Activated CD8-positive, alpha-beta memory T cell treated with anti-CD3 and anti-CD28 coated beads, Interleukin-2, amount 50 U/mL, for 24 hours (primary cell): Measurements from ENCODE around the gene INTS14.
"Not testable (repeated sequence)": the region's sequence is repeated elsewhere in the genome, so short reads cannot be mapped to it uniquely, and the experiment has no call there.

Experiments
- DNase-seq: peaks from one replicate; pipeline ENCODE4 v3.0.0-alpha.2; 2020; ENCODE audit errors: extremely low read depth

Gene INTS14

DNA sequence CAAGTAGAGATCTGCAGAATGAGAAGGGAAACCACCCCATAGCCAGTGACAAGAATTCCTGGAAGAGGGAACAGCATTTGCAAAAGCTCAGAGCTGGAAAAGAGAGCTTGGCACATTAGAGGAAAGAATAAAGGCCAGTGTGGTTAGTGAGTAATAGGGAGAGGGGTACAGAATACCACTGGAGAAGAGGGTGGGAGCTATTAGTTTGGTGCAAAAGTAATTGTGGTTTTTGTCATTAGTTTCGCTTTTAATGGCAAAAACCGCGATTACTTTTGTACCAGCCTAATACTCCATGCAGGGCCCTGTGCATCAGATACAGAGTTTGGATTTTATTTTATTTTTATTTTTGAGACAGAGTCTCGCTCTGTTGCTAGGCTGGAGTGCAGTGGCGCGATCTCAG is 20.6 kb upstream of the INTS14 start:
- DNase-seq: no peak

DNA sequence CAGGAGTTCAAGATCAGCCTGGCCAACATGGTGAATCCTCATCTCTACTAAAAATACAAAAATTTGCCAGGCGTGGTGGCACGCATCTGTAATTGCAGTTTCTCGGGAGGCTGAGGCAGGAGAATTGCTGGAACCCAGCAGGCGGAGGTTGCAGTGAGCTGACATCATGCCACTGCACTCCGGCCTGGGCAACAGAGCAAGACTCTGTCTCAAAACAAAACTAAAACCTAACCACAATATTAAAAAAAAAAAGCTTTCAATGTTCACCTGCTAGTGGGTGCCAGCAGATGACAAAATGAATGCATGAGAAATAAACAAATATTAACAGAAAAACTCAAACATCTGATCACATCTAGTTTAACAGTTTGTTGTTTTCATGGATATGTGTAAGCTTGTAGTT is 19.8 kb upstream of the INTS14 start:
- DNase-seq: no peak

DNA sequence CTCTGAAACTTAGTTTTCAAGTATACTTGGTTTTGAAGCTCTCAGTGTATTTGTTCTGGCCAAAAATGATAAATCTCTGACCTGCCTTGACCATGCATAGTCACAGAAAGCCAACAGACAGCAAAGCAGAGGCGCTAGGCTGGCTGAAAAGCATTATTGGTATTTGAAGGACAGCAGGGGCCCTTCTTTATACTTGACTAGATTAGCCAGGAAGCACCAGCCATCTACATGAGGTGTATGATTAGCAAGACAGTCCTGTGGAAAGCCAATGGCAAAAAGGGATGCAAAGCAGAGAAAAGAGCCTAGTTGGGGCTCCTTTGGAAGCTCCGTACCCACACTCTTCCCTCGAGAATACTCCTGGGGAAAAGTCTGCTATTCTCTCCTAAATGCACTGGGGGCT is 18.6 kb upstream of the INTS14 start:
- no peak for DNase-seq

DNA sequence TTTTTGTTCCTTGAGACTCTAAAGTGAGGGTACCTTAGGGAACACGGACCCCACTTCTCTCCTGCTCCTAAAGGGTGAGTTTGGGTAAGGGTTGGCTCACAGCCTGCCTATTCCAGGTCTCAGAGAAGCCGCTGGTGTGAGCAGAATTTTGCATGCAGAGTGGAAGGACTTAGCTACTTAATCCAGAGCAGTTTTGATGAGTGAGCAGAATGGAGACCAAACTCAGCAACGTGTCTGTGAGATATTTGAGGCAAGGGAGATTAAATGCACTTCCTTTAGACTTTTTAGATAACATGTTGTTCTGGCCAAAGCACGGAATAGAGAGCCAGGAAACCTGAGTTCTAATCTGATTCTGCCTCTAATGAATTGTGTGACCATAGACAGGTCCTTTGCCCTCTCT is 15.9 kb upstream of the INTS14 start:
- no peak for DNase-seq

DNA sequence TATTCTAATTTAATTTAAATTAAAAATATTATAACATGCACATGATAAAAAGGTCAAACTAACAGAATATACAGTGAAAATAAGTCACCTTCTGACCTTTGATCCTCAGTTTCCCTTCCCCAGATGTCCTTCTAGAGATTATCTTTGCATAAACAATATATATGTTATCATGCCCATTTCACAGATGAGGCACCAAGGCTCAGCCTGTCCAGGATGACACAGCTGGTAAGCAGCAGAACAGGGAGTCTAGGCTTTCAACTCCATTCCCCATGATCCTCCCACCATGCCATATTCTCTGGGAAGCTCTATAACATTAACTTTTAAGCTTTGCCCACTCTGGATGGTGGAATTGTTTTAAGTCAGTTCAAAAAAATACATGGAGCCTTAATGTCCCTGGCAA is 12.2 kb upstream of the INTS14 start:
- no peak for DNase-seq

DNA sequence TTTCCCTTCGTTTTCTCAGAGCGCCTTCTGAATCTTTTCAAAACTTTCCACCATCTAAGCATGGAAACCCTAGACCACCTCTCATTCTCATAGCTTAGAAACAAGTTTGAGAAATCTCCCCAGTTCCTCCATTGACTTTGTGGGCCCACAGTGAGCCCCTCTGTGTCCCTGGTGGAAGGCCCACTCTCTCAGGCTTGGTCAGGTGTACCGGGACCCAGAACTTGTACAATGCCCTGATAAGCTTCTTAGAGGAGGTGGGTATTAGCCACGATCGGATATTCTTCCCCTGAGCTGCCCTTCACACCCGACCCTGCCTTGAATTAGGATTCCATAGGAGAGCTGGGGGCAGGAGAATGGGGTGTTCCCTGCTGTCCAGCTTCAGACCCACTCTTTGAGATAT is 10.7 kb upstream of the INTS14 start, which contains the start of gene SLC24A1:
Gene SLC24A1 (plus strand): TSS at position 301 of the 400 bp plus-strand sequence. CDS start 2,143 bp downstream, outside the sequence.
- DNase-seq: no peak

DNA sequence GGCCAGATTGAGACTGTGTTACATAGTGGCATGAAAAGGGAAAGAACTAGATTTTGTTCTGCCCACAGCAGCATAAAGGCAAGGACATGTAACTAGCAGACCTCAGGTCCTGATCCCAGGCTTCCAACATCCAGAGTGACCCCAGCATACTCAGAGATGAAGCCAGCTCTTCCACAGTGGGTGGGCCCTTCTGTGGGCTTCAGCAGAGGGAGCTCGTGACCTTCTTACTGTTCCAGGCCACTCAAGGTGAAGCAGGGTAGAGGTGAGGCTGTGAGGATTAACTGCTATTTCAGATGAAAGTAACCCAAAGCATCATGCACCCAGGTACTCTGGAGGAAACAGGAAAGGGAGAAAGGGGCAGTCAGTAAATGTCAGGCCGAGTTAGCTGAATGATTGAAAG is 9.9 kb upstream of the INTS14 start:
- no peak for DNase-seq

DNA sequence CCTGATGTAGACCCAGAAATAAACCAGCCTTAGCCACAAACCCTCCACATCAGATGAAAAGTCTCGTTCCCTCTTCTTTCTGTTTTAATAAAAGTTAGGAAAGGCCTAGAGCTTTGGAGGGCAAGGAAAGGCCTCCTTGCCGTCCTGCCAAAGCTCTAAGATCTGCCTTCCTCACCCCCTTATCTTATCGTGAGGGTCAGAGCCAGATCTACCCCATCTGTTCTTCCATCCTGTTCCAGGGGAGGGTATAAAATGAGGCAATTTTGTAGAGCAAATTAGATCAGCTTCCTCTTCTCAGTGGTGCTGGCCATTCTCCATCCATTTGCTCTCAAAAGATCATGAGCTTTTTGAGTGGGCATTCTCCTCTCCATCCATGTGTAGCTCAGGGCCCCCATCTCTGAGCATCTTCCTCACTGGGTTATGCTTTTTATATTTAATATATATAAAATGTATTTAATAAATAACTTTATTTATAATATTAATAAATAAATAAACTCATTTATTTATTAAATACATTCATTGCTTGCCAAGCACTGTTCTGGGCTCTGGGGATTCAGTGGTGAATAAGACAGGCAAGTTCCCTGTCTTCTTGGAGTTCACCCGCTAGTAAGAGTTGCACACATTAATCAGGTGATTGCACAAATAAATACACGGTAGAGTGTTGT is 8.8 kb upstream of the INTS14 start:
- DNase-seq: no peak

DNA sequence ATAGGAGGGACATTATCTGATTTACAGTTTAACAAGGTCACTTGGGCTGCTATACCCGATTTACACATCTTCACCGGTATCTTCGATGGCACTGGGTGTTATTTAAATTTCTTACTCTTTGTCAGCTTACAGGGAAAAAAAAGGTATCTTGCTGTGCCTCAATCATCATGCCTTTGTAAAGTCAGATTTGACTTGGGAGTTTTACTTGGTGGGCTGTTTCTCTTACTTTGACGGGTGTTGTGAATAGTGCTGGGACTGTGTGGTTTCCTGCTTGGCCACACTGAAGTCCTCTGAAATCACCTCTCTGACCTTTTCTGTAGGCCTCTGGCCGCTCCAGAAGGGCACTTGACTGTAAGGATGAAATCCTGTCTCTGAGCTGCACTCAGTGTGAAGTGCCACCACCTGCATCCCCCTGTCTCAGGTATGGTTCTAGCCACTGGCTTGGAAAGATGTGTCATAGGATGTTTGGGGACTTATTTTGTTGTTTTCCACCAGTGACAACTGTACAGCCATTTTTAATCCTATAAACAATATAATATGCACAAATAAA is 7.7 kb upstream of the INTS14 start:
- no peak for DNase-seq

DNA sequence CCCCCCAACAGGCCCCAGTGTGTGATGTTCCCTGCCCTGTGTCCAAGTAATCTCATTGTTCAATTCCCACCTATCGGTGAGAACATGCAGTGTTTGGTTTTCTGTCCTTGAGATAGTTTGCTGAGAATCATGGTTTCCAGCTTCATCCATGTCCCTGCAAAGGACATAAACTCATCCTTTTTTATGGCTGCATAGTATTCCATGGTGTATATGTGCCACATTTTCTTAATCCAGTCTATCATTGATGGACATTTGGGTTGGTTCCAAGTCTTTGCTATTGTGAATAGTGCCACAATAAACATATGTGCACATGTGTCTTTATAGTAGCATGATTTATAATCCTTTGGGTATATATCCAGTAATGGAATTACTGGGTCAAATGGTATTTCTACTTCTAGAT is 5.0 kb upstream of the INTS14 start:
- DNase-seq: not testable (repeated sequence)

DNA sequence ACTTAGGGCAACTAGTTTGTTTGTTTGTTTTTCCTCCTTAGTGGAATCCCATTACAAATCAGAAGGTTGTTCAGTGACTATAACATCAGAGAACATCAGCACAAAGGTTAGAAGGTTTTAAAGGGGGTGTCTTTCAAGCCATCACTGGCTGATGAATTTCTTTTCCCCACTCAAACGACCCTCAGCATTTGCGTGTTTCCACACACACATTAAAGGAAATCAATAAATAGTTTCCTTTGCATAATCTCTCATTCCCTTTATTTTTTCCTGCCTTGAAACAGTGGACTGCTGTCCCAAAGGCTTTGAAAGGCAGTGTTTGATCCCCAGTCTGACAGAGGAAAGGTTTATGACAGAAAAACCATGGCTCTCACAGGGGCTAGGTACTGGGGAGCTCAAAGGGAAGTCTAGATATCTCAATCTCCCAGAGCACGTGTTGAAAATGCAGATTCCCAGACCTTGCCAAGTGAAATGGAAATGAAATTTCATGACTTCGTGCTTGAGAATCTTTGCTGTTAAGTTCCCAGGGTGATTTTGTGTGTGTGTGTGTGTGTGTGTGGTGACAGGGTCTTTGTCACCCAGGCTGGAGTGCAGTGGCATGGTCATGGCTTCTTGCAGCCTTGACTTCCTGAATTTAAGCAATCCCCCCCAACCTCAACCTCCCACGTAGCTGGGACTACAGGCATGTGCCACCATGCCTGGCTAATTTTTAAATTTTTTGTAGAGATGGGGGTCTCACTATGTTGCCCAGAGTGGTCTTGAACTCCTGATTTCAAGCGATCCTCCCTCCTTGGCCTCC is 2.2 kb upstream of the INTS14 start:
- no peak for DNase-seq

DNA sequence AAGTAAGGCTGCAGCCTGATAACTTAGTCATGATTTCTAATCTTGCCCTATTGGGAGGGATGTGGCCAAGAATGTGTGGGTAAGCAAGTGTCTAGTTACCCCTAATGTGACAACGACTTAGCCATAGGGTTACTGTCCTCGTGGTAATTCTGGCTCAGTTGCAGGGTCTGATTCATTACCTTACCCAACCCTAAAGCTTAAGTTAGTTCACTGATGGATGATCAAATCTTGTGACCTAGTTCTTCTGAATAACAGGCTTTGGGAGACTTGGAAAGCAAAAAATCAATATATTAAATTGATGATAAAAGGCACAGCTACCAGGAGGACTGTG is 1.6 kb upstream of the INTS14 start:
- no peak for DNase-seq

DNA sequence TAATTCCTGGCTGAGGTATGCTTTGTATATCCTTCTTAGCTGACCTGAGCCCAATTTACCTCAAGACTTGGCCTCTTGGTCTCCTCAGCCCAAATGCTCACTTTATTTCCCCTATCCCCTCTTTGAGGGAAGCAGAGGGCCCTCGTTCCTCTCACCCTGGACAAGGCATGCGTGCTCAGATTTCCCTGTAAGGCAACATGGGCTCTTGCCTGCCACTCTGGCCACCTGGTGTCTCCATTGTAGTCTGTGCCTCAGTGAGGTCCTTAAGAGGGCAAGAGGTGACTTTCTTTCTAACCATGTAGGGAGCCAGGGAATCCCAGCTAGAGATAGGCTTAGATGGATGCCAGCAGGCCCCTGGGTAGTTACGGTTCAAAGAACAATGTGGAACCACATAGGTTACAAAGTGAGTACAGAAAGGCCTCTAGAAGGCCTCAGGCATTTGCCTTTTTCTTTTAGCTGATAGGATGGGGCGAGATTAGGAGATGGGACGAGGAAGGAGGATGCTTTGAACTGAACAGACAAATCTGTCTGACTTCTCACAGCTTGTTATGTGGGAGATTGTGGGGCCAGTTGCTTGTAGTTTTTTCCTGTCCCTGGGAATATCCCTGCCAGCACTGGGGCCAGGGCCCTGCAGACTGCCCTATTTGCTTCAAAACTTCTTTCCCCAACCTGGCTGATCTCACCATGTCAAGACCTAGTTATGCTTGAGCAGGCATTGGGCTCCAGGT is 1.1 kb upstream of the INTS14 start:
- DNase-seq: no peak

DNA sequence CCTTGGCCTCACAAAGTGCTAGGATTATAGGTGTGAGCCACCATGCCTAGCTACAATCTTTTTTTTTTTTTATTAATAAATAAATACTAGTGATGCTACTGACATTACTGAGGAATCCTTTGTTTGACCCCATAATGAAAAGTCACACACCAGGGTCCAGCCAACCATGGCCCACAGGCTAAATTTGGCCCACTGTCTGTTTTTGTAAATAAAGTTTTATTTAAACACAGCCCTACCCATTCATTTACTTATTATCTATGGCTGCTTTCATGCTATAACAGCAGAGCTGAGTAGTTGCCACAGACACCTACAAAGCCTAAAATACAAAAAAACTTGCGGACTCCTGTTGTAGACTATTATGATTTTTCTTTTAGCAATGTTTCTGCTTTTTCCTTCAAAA is 7.4 kb downstream of the INTS14 start:
- DNase-seq: no peak

DNA sequence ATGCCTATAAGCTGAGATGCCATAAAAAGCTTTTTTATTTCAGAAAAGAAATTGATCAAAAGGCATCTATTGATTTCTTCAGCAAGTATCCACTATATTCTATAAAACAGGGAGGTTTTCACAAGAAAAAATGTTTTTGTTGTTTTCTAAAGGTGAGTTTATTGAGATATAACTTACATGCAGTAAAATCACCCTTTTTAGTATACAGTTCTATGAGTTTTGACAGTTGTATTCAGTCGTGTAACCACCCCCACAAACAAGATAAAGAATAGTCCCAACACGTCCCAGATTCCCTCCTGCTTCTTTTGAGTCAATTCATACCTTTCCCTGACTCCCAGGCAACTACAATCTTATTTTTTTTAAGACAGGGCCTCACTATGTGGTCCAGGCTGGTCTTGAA is 7.8 kb downstream of the INTS14 start:
- no peak for DNase-seq

DNA sequence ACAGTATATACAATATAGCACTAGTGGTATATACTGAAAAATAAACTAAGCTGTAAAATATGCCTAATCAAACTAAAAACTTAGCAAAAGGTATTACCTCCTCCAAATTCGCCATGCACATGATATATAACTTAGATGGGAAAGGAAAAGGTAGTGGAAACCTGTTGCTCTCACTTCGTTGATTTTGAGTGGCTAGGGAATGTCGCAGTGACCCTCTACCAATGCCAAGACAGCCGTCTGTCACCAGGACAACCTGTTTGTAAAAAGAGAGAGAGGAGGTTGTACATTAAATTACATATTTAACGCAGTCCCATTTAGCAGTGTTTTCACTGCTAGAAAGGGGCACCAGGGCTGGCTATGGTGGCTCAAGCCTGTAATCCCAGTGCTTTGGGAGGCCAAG is 11.3 kb downstream of the INTS14 start:
- DNase-seq: no peak

DNA sequence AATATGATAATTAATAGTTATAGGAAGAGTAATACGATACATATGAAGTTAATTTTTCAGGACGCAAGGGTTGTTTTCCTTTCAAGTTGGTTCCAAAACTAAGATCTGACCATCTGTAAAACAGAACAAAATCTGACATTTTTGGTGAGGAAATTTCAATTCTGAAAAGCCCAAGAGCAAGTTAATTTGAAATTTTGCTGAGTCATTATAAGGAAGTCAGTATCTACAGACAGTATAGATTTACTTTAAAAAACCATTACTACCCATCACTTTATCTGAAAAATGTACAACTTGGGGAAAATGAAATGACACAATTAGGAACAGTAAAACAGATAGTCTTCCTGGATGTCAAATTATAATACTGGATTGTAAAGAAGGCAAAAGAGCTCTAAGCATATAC is 12.5 kb downstream of the INTS14 start:
- DNase-seq: no peak

DNA sequence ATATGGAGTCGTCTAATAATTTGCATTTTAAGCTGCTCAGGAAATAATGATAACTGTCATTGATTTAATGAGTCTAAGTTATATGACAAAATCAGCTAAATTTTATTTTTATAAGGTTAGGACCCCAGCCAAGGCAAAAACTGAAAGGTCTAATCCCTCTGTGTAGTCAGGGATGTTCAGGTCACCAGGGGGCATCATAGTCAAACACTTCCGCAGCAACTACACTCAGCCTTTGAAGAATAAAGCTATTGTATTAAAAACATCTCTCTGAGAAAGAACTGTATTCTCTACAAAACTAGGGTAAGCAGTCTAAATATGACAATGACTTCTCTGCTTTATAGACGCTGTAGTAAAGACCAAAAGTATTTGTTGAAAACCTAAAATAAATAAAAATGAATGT is 15.0 kb downstream of the INTS14 start:
- DNase-seq: no peak

DNA sequence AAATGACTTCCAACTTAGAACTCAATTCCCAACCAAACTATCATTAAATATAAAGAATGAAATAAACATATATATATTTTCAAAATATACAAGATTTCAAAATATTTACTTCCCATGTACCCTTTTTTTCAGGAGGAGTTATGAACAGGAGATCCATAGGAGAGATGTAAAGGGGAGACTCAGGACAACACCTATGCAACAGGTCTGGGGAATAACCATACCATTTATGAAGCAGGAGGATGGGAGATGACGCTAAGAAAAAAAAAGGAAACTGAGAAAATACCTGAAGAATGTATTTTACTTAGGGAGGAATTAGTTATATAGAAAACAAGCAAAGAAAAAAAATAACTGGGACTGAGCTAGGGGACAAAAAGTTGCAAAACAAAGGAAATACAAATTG is 23.8 kb downstream of the INTS14 start:
- DNase-seq: no peak

DNA sequence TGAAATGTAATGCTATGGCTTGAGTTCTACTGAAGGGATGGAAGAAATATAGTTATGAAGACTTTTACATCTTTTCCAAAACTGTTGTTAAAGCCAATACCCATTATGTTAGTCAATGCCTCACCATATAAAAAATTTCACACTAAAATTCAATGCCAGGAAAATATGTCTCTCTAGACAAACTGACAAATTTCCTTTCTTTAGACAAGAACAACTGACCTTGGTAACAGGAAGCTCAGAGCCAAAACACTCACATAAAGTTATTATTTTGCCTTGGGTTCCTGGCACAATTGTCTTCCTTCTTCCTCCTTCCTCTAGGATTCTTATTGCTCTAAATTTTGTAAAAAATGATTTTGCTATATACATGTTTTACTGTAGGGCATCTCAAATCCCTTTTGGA is 26.7 kb downstream of the INTS14 start:
- DNase-seq: no peak

DNA sequence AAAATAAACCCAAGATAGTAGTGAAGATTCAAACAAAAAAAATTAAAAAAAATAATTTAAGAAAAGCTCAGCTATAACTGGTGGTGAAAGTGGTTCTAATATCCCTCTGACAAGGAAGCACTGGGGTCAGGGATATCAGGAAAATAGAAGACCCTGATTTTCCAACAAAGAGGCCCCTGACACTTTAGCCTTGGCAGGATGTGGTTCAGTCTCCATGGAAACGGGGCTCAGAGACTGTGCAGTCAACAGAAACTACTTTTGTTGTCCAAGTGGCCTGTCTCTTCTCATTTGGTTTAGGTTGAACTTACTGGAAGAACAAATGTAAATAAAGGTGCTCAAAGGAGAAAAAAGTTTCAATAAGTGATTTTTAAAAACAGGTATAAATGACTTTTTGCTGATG is 27.2 kb downstream of the INTS14 start:
- peak; percentile 13 for DNase-seq

DNA sequence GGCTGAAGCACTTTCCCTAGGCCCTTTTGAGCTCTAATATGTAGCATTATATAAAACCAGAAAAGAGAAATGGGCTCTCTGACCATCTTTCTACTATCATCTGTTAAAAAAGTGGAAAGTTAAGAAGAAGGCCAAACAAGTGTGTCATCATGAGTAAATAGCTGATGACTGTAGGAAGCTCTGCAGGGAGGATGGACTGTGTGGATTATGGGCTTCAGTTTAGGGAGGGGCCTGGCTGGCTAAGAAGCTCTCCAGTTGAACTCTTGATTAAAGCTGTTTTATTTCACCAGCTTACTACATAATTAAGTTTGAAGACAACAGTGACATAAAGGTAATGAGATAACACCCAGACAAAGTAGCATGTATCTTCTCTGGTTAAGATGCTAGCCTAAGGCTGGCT is 30.6 kb downstream of the INTS14 start:
- DNase-seq: no peak

DNA sequence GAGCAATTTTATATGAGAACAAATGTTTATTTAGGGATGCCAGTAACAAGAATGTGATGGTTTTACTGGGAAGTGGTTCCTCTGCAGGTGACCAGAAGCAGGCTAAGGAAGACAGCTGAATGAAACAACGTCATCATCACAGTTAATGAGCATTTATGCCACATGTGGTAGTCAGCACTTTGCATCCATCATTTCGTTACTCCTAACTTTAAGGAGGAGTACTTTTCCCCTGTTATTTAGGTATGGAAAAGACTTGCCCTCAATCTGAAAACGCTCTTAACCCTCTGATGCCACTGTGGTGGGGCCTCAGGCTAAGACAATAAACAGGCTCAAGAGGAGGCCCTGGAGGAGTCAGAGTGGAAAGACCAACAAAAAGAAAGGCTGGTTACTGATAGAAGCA is 31.2 kb downstream of the INTS14 start:
- no peak for DNase-seq
